ENCODE measurements around the gene OR5M3.

OR5M3 gene

GRCh38 chr11:56473252-56473651, at the start of gene OR5M3:
Gene OR5M3, minus strand, starts transcription at chr11:56473352. Its CDS starts 2,855 bp downstream, at chr11:56470497.
- no peak for DNase-seq

DNA sequence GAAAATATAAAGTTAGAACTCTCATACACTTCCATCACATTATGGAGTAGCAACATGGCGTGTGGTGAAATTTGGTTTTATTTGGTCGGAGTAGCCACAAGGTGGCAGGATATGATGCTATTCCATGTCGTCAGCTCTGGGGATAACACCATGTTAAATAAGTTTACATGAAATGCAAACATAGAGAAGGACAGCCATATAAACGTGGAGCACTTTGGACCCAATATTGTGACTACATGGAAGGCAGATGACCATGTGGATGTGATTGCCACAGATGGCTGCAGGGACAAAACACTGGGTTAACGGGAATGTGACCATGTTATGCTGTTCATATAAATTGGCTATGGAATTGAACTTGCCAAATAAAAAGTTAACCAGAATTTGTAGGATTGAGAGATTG, 48.9 kb upstream of the OR5M3 start:
- no peak for DNase-seq

- DNase-seq: no peak
These were observed 40.1 kb upstream of the OR5M3 start for GRCh38 chr11:56513280-56513679.

DNA sequence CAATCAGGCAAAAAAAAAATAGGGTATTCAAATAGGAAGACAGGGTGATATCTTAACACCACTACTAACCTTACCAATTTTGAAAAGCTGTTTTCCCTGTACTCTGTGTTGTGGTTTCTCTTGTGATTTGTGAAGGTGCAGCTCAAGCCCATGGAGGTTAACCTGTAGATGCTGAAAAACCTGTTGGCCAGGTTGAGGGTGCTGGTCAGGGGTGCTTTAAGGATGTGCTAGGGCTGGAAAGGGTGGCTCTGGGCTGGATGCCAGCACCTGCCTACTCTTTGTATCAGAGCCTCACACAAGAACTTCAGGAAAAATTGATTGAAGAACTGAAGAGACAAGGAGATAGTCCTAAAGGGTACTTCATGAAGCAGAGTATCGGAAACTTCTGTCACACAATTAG, 36.3 kb upstream of the OR5M3 start:
- DNase-seq: no peak

GRCh38 chr11:56497010-56497409, 23.9 kb upstream of the OR5M3 start:
- no peak for DNase-seq

DNA sequence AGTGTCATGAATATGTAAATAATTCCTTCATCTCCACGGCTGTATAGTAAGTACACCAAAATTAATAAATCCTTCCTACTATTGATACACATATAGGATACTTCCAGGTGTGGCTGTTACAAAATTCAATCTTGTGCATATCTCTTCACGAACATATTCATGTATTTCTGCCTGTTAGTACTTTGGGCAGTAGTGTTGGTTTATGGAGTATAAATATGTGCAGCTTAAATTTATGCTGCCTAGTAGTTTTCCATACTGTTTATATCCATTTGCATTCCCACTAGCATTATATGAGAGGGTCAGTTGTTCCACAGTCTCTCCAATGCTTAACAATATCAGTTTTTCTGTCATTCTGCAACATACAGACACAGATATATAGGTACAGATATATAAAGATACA, 22.0 kb upstream of the OR5M3 start:
- DNase-seq: no peak

DNA sequence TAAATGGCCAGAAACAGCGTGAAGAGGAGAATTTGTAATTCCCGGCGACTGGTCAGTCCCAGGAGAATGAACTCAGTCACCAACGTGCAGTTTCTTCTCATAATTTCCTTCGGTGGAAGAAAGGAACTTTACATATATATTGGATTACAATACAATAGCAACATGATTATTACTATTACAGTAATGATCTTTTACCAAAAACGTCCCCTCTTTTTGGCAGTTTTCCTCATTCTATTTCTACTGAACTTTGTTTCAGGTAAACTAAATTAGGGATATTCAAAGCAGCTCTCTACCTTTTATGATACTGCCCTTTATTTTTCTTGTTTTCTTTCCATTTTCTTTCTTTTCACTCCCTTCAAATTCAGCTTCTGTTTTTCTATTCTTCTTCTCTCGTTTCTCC, 18.1 kb upstream of the OR5M3 start, which contains the start of gene OR5M8:
OR5M8 (minus strand) TSS at position 101 of the 400 bp plus-strand sequence; CDS start at position 101, 0 bp downstream.
- no peak for DNase-seq

GRCh38 chr11:56486801-56487200, 13.6 kb upstream of the OR5M3 start:
- no peak for DNase-seq

DNA sequence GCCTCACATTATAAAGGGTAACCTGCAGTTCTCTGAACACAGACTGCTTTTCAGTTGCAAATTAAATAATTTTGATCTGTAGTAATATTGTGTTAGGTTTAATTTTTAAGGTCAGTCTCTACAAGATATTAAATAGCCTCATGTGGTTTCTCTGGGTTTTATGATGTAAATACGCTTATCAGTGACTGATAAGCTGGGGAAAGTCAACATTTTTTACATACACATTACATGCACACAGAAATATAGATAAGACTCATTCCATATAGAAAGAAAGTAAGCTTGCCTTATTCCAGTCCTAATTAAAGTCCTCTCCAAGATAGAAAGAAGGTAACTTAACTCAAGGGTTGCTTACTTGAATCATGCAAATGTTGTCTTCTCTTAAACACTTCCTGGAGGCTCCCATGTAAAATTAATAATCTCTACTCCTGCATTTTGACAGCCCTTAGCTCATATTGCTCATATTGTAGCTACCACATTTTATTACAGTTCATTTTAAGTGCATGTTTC, 1.6 kb upstream of the OR5M3 start:
- DNase-seq: no peak

DNA sequence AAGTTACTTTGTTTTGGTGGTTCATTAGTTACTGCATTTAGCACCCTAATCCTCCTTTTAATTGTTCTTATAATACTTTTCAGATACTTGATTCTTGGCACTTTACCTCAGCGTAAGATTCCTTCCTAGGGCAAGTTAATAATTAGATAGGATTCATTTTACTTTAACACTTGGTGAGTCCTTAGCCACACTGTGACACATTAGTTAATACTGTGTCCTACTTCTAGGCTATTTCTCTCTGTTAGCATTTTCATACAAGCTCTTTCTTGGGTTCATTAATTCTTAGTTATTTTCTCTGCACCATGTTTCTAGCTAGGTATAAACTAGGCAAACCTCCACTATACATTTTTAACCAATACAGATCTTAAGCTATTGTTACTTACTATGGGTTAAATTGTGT, 16.1 kb downstream of the OR5M3 start:
- DNase-seq: no peak

DNA sequence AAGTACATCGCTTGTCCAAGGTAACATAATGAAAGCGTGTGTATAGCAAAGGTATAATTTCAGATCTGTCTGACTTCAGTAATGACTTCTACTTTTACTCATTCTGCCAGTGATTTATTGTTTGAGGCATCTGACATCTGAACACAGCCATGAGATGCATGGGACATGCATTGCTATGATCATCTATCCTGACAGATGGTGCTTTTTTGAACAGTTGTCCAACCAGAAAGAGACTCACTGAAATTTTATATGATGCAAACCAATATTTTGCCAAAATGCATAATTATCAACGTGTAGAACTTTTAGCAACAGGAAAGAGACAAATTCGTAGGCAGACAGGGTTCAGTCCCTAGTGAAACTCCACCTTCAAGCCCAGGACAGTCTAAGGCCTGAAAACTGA, 19.6 kb downstream of the OR5M3 start:
- DNase-seq: no peak

All from hippocampal formation (tissue), 2 donors.